Ramos (cell line): ENCODE measurements around the gene FAM9A.
"Not testable (repeated sequence)": the region's sequence is repeated elsewhere in the genome, so short reads cannot be mapped to it uniquely, and the experiment has no call there.

Experiments
- in situ Hi-C: fragments of 300-500 bp; cut with MboI; formaldehyde crosslinking; loops from one replicate; pipeline ENCODE4 v1.14.3; 2022; ENCODE audit warnings: low sequenced_read_pairs; ENCODE audit not compliant: unreplicated experiment

Gene FAM9A

DNA sequence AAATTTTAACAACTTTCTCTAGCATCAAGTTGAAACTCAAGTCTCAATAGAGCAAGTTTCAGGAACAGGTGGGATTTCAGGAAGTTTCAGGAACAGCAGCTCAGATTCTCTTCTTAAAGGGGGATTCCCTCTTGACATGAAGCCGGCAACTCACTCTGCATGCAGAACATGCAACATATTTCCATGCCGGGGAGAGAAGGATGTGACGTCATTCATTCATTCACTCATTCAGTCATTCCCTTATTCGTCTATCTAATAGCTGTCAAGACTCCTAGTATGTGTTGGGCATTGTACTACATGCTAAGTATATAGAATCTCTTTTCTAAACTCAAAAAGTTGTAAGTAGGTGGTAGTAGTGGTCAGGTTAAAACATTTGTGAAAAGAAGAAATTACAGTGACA is 4.8 kb upstream of the FAM9A start:
- in situ Hi-C loops: loop anchor here (25.0 kb wide), 1 partner anchor 906 kb away; no protein-coding TSS in a partner anchor

DNA sequence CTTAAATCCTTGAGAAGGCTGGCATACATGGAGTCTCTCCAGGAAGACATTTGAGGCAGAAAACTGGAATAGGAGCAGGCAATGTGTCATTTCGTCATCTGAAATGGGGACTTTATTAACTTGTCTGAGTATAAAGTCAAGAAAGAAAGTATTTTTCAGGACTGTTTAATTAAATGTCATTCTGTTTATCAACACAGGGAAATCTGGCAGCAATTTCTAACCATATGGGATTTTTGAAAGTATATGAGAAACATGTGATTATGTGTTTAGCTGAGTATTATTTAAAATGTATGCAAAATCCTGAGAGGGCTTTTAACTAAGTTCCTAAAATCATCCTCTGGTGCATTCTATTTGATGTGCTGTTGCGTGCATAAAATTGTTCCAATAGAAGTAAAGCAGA is 3.9 kb upstream of the FAM9A start:
- in situ Hi-C loops: loop anchor here (25.0 kb wide), 1 partner anchor 907 kb away; no protein-coding TSS in a partner anchor

DNA sequence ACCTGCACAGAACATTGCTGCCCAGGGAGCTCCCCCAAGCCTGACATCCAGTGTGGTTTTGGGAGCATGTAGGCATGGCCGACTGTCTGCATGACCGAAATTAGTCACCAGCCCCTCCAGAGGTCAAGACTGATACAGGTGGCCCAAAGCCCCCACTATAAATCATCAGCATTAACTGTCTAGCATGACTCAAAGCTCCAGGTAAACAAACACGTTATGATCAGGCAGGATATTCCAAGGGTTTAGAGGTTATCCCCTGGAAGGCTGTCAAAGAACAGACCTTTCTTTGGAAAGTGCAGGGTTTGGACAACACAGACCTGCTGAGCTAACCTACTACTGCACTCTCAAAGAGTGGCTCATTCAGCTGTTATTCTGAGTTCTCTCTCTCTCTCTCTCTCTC is 2.1 kb upstream of the FAM9A start:
- in situ Hi-C loops: loop anchor here (25.0 kb wide), 1 partner anchor 909 kb away; no protein-coding TSS in a partner anchor

DNA sequence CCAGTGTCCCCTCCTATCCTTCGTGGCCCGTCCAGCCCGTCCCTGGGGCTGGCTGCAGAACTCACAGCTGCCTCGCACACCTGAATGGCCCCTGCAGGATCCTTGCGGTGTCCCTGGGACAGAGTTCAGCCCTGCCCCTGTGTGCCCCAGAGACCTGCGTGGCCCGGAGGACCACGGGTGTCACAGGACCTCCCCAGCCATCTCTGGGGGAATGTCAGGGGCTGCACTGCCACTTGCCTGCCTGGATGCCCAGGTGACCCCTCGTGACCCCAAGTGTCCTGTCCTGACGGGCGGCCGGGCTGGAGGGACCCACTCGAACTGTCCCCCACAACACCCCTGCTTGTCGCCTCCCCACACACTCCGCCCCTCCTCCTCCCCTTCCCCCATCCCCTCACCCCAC is 832 bp downstream of the FAM9A start:
- in situ Hi-C loops: loop anchor here (25.0 kb wide), 1 partner anchor 912 kb away; no protein-coding TSS in a partner anchor

DNA sequence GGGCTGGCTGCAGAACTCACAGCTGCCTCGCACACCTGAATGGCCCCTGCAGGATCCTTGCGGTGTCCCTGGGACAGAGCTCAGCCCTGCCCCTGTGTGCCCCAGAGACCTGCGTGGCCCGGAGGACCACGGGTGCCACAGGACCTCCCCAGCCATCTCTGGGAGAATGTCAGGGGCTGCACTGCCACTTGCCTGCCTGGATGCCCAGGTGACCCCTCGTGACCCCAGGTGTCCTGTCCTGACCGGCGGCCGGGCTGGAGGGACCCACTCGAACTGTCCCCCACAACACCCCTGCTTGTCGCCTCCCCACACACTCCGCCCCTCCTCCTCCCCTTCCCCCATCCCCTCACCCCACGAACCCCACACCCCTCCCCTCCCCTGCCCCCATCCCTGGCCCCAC is 1.9 kb downstream of the FAM9A start:
- in situ Hi-C loops: not testable (repeated sequence)

DNA sequence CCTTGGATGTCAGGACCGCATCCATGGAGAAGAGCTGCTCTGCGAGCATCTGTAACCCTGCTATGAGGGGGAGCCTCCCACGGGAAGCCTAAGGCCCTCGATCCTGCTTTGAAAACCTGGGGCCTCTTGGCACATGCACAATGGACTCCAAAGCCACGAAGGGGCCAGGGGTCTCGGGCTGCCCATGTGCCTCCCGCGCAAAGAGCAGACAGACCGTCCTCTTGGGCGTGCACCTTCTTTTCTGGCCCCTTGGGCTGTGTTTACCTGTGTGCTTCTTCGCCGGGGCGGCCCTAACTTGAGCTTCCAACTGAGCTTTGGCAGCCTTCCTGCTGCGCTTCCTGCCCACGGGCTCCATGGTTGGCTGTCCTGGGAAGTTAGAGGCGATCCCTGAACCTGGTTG is 2.5 kb downstream of the FAM9A start:
- in situ Hi-C loops: not testable (repeated sequence)

DNA sequence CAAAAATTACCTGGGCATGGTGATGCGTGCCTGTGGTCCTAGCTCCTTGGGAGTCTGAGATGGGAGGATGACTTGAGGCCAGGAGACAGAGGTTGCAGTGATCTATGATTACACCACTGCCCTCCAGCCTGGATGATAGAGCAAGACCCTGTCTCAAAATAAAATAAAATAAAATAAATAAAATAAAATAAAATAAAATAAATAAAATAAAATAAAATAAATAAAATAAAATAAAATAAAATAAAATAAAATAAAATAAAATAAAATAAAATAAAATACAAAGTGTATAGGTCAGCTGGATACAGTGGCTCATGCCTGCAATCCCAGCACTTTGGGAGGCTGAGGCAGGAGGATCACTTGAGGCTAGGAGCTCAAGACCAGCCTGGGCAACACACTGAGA is 14.1 kb downstream of the FAM9A start:
- in situ Hi-C loops: not testable (repeated sequence)

DNA sequence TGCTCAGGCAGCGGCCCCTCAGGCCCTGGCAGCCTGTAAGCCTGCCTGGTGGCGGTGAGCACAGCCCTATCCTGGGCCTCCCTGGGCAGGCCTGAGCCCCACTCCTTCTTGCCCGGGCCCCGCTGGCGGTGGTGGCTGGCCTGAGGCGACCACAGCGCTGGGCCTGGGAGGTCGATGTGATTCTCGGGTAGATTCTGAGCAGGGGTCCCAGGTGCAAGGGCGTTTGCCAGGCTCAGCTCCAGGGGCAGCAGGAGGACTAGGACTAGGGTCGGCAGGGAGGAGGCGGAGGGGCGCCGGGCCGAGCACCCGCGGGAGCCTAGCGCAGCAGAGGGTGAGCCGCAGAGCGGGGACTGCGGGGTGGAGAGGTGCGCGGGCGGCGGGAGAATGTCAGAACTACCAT is 17.0 kb downstream of the FAM9A start:
- in situ Hi-C loops: no loop called here

DNA sequence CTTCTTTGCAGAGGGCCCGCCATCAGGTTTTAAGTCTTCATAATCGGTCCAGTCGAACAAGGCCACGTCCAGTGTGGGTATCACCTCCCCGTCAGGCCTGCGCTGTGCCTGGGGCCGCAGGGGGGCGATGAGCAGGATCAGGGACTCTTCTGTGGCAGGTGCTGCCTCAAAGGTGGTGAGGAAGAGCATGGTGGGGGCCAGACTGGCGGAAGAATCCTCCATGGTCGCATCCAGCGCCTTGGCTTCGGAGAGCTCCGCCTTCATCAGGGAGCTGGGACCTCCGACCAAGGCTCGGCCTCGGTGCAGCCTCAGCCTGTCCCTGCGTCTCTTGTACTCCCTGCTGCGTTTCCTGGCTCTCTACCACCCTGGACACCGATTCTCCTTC is 17.5 kb downstream of the FAM9A start:
- in situ Hi-C loops: no loop called here

DNA sequence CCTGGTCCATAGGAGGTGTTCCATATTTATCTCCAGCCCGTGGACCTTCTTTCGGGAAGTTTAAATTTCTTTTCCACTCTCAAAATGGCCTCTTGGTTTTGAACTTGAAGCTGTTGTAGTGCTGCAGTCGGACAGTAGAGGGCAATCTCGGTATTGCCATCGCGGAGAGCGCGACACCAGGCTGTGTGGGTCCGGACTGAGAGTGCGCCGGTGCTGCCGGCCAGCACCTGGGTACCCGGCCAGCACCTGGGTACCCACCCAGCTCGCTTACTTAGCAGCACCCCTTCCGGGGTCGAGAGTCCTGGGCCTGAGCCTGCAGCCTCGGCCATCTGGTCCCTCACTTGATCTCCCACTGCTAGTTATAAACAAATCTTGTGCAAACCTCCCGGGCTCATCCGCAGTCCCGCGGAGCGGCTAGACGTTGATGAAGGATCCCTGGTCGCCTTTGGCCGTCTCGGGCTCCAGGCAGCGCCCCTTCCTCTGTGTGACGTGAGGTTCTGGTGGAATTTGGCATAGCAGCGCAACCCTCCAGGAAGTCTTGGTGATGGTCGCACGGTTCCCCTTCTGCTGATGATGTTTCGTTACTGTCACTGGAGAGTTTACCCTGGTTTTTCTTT is 18.0 kb downstream of the FAM9A start:
- in situ Hi-C loops: no loop called here

DNA sequence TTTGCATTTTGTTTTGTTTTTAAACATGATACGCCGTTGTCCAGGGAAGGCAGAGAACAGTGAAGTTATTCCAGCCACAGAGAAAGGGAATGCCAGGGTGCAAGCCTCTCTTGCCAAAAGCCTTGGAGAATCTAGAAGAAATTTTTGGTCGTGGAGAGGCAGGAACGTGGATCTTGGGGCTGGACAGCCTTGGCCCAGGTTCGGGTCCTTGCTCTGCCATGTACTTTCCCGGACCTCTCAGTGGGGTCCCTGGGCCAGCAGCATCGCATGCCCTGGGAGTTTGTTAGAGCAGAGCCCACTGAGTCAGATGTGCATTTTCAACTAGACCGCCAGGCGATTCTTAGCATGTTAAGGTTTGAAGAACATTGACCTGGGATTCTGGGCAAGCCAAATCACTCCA is 18.6 kb downstream of the FAM9A start:
- in situ Hi-C loops: no loop called here

DNA sequence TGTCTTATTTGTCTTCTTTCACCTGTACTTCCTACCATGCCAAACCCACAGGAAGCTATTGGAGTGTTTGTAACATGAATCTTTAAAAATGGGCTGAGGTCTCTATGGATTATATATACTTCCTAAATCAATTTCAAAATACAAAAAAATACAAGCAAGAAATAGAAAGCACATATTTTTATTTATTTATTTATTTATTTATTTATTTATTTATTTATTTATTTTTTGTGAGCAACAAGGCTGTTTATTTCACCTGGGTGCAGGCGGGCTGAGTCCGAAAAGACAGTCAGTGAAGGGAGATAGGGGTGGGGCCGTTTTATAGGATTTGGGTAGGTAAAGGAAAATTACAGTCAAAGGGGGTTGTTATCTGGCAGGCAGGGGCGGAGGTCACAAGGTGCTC is 19.3 kb downstream of the FAM9A start:
- in situ Hi-C loops: not testable (repeated sequence)

DNA sequence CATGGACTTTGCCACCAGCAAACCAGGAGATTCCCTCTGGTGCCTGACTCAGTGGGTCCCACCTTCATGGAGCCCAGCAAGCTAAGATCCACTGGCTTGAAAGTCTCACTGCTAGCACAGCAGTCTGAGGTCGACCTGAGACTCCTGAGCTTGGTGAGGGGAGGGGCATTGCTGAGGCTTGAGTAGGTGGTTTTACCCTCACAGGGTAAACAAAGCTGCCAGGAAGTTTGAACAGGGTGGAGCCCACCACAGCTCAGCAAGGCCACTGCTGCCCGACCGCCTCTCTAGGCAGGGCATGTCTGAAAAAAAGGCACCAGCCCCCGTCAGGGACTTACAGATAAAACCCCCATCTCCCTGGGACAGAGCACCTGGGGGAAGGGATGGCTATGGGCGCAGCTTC is 28.1 kb downstream of the FAM9A start:
- in situ Hi-C loops: no loop called here

DNA sequence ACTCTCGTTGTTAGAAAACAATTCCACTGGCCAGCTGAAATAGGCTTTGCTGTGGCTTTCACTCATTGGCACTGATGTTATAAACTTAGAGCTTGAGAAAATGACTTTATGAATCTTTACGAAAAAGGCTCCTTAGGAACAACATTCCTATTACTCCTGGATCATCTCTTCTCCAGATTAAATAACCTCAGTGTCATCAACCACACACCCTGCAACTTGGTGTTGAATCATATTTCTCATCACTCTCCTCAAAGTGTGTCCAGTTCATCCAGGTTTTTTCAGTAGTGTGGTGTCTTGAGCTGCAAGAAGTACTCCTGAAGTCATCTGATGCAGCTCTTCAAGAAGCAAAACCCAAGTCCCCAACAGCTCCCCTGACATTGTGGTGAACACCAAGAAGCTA is 41.2 kb downstream of the FAM9A start:
- in situ Hi-C loops: no loop called here

DNA sequence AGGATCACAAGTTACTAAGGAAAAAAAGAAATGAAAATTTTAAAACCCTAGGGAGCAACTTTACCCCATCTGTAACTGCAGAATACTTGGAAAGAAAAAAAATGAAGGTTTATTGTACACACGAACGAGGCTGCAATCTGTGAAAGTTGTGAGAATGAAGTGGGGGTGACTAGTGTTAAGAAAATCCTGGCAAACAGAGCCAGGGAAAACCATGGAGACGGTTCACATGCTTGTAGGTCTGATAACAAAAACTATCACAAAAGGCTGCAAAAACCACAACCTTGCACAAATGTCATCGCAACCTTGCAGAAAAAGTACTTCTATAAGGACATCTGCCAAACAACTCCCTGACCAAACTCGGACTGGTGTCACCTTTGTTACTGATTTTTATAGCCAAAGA is 42.5 kb downstream of the FAM9A start:
- in situ Hi-C loops: not testable (repeated sequence)

DNA sequence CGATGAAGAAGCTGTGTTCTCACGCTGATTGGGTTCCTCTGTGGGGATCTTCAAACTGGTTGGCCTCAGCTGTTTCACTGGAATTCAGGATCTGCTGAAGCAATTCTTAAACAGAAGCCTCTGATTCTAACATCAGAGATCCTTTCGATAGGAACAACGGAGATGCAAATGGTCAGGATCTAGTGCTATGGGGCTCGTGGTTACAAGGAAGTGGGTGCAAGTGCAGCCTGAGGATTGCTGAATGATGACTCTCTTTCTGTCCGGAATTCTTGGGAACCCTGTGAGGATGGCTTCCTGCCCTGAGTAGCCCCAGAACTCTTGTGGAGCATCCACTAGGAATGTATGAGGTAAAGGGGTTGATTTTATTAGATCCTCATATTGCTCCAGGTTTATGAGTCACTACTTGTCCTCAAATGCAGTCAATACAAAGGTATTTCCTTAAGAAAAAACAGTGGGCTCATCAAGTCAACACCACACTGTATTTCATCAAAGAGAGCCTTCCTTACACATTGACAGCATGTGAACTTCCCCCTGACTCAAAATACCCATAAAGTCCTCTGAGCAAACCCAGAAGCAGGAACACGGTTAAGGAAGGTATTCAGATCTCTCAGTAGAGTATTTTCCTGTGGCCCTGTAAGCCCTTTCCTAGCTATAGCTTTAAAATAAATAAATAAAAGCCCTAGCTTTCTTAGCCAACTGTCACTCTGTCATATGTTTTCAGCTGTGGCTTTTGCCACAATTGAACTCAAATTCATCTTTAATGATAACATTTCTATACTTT is 43.4 kb downstream of the FAM9A start:
- in situ Hi-C loops: not testable (repeated sequence)

DNA sequence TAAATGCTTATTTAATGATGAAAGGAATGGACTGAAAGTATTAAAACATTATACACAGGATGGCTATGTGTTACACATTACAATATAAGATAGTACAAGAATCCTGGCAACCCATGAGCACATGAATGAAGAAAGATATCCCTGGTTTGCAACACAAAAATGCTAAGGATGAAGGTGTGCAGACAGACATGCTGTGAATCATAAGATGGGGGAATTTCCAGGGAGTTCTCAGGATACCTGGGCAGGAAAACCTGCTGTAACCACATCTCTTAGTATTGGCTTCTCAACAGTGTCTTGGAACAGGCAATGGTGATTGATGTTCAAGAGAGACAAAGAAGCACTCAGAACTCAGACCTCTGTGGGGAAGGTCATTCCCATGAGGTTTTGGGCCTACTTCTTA is 45.4 kb downstream of the FAM9A start:
- in situ Hi-C loops: no loop called here

DNA sequence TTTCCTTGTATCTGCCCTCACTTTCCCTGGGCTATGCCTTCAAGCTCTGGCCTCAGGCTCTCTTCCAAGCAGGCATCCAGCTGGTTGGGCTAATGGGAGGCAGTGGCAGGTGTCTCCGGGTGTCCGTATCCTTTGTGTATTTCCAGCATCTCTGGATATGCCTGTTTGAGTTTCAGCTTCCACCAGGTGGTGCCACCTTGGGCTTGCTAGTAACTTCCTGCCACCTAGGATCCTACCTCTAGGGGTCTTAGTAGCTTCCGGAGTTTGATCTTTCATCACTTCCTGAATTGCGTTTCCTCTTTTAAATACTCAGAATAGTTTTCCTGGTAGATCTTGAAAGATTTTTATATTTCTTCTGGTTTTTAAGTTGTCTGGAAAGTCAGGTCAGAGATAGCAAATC is 46.1 kb downstream of the FAM9A start:
- in situ Hi-C loops: no loop called here

DNA sequence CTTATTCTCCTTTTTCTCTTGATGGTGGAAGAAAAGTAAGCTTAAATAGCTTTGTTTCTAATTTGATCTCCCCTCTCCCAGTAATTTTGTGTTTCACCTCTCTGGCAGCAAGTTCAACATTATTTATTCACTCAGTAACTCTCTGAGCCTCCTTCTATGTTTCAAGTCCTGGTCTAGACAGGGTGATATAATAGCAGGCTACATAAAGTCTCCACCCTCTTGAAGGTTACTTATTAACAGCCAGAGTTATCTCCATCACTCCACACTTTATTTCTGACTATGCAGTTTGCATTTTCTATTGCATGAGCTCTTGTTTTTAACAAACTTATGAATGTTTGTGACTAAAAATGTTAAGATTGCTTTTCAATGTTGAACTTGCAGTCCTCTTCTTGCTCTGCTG is 51.5 kb downstream of the FAM9A start:
- in situ Hi-C loops: loop anchor here (25.0 kb wide), 1 partner anchor 762 kb away; no protein-coding TSS in a partner anchor

DNA sequence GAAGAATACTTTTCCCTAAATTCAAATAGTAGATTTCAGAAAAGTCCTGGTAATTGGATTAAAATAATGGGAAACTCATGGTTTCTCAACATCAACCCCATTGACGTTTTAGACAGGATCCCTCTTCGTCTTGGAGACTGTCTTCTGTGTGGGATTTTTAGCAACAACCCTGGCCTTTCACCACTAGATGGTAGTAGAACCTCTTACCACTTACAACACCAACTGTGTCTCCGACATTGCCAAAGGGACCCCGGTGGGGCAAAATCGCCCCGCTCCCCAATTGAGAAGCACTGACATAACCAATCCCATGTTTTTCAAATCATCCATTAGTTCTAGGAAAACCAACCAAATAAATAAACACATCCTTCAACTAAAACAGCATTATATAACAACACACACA is 52.3 kb downstream of the FAM9A start:
- in situ Hi-C loops: loop anchor here (25.0 kb wide), 1 partner anchor 762 kb away; no protein-coding TSS in a partner anchor

DNA sequence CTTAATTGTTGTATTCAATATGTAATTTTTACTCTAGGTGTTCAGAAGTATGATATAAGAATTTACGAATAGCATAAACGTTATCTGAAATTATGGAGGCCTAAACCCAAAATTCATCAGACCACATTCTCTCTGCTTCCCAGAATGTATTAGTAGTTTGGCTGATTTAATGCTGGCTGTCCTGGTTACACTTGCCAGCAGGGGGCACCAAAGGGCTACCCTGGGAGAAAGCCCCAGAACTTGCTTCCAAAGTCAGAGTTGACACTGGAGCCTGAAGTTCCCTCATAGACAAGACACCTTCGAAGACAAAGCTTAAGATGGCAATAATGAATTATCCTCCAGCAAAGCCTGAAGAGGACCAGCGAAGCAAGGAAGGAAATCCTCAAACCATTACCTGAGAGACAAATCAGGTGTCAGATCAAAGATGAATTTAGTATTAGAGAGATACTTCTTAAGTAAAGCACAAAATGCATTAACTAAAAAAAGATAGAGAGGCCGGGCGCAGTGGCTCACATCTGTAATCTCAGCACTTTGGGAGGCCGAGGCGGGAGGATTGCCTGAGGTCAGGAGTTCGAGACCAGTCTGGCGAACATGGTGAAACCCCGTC is 58.0 kb downstream of the FAM9A start:
- in situ Hi-C loops: loop anchor here (25.0 kb wide), 1 partner anchor 756 kb away; no protein-coding TSS in a partner anchor
